ENCODE data around the gene ANGPTL2. TPM values are rescaled to one million over a fixed set of nuclear protein-coding genes. Genes with fewer than 3 reads are reported as not detected.

ANGPTL2 gene
- total and polyA plus RNA-seq, 2 of the 4 experiments (the other 2 are of a cell fraction): 9.5 to 25.1 TPM

GRCh38 chr9:127090341-127090985 is 32.0 kb downstream of the ANGPTL2 start:
- Histone ChIP-seq H4K5ac (ENCODE audit: low read depth, low read length) (no peak overlapping the region), H3K4me3 (ENCODE audit: insufficient read depth, low read depth, low read length) (no peak overlapping the region), H2AK5ac (ENCODE audit: low read depth, low read length) (no peak overlapping the region), H3K14ac (replicated peaks; ENCODE audit: low read depth, low read length) (no peak overlapping the region), H2BK15ac (ENCODE audit: low read depth, low read length) (no peak overlapping the region), H3K56ac (ENCODE audit: extremely low read depth, insufficient read depth, low read length) (no peak overlapping the region), H3K79me1 (ENCODE audit: low read depth in 1 of 2, low read length in 2 of 2) (no peaks in the 10 kb centered on the region), H3K4ac (ENCODE audit: low read depth, low read length) (no peak overlapping the region), H3K9ac (ENCODE audit: low read depth, low read length) (no peak overlapping the region), H3K18ac (ENCODE audit: low read depth, low read length) (no peak overlapping the region), H3K23ac (ENCODE audit: low read depth, low read length) (no peak overlapping the region), H3K4me2 (ENCODE audit: low read depth, low read length) (no peak overlapping the region), H4K20me1 (ENCODE audit: insufficient read depth, low read length) (no peaks in the 10 kb centered on the region), H3K27ac (ENCODE audit: insufficient read depth, low read length) (no peak overlapping the region), H3K36me3 (ENCODE audit: control insufficient read depth, insufficient read depth, low read length) (peaks cover 64% of the 10 kb centered on the region), H3K4me1 (ENCODE audit: control insufficient read depth, insufficient read depth, low read length) (no peaks in the 10 kb centered on the region), H3K9me1 (ENCODE audit: insufficient read depth, low read length) (no peaks in the 10 kb centered on the region), H2AFZ (replicated peaks; ENCODE audit: low read length, poor library complexity) (no peak overlapping the region), H2AK9ac (replicated peaks; ENCODE audit: low read depth, low read length, poor library complexity) (no peak overlapping the region), H2BK120ac (ENCODE audit: low read depth, low read length) (no peak overlapping the region), H3K27me3 (ENCODE audit: control insufficient read depth, insufficient read depth, low read length) (no peaks in the 10 kb centered on the region), H2BK20ac (ENCODE audit: low read depth, low read length) (no peak overlapping the region), H4K91ac (ENCODE audit: insufficient read depth, low read depth, low read length) (no peak overlapping the region), H2BK5ac (ENCODE audit: low read depth, low read length, poor library complexity, severe bottlenecking) (no peak overlapping the region), H3K9me3 (ENCODE audit: control insufficient read depth, insufficient read depth, low read length) (no peaks in the 10 kb centered on the region), H4K8ac (ENCODE audit: low read depth in 2 of 2, low read length in 2 of 2) (no peak overlapping the region)
- intact Hi-C loops (cut with micrococcal nuclease) (no loop called here), in situ Hi-C loops (cut with MboI; ENCODE audit: low sequenced_read_pairs) (no loop called here), dilution Hi-C loops (cut with HindIII; ENCODE audit: low sequenced_read_pairs, unreplicated experiment) (no loop called here)
- 100% methylated on average over 1 of the region's 6 CpGs; no CpG with 5 or more reads in 1 of the 2 experiments for WGBS, 2 experiments (ENCODE audit: extremely low coverage in 2 of 2, insufficient read length in 1 of 2)
- POLR2A ChIA-PET (ENCODE audit: unreplicated experiment): no interaction called here
- CTCF ChIA-PET: no interaction called here
- DNase-seq (no peak), ATAC-seq (ENCODE audit: low read depth) (no peak)
- TF ChIP-seq RFX5 (IDR thresholded peaks at IDR 0.05; ENCODE audit: low read depth, low read length) (no peak), MAZ (IDR thresholded peaks at IDR 0.05; ENCODE audit: borderline replicate concordance, low read depth, low read length) (no peak), RCOR1 (IDR thresholded peaks at IDR 0.05; ENCODE audit: insufficient replicate concordance, low read length) (no peak), CTCF (conservative IDR thresholded peaks at IDR 0.05; ENCODE audit: low read depth, low read length) (no peak), ELK1 (IDR thresholded peaks at IDR 0.05; ENCODE audit: borderline replicate concordance, low read depth, low read length) (no peak), POLR2A (IDR thresholded peaks at IDR 0.05; ENCODE audit: low read depth, low read length) (no peak), CHD1 (IDR thresholded peaks at IDR 0.05; ENCODE audit: low read depth, low read length) (no peak)
- BruUV-seq (replicated peaks): no TSS peak
